Adipose tissue (tissue), 3 donors: Measurements from ENCODE around the gene TMPRSS6. TPM values are rescaled to one million over a fixed set of nuclear protein-coding genes. Genes with fewer than 3 reads are reported as not detected.

Experiments
- H3K27ac ChIP-seq: one replicate; pipeline ENCODE4 v1.5.1; 2013; ENCODE audit warnings: low read depth, low read length
- WGBS, 3 donors: extraction: QIAGEN DNeasy Blood & Tissue Kit; methylation state at CpG; one replicate each; pipeline ENCODE4 v1.1.7; 2013; 5-methylcytosine and 5-hydroxymethylcytosine counted together
- polyA plus RNA-seq, 3 donors: library from polyadenylated mRNA; stranded (reverse); fragments of 200-250 nt; gene quantifications; one replicate each; pipeline ENCODE4 v1.2.3, GENCODE V29; 2013
- donor health status: healthy with polysubstance abuse.
- donor health status: Bipolar disorder and iron deficiency.
- donor health status: healthy.

TMPRSS6 gene
- polyA plus RNA-seq, 3 donors: 0.07 to 0.30 TPM; not detected in 1

GRCh38 chr22:37122598-37123180 lies 13.2 kb upstream of the TMPRSS6 start:
- H3K27ac ChIP-seq: no peak overlapping the region
- WGBS, 3 donors: 90 to 93% (median 92%) methylated on average over 3 of the region's 3 CpGs

GRCh38 chr22:37121887-37122591 lies 12.5 kb upstream of the TMPRSS6 start:
- WGBS, 3 donors: 32 to 55% (median 40%) methylated on average over 15 of the region's 15 CpGs
- no peak overlapping the region for H3K27ac ChIP-seq

- 86 to 92% (median 89%) methylated on average over 11 of the region's 11 CpGs for WGBS, 3 donors
- H3K27ac ChIP-seq: no peak overlapping the region
Observed at GRCh38 chr22:37120569-37121340, 11.2 kb upstream of the TMPRSS6 start.

- no peak overlapping the region for H3K27ac ChIP-seq
Observed at GRCh38 chr22:37119872-37120271, 10.4 kb upstream of the TMPRSS6 start.

GRCh38 chr22:37118083-37118482 lies 8.6 kb upstream of the TMPRSS6 start:
- 80 to 86% (median 85%) methylated on average over 5 of the region's 5 CpGs for WGBS, 3 donors

More at GRCh38 chr22:37119872-37120271, 10.4 kb upstream of the TMPRSS6 start:
- 86 to 93% (median 91%) methylated on average over 13 of the region's 13 CpGs for whole genome bisulfite sequencing, 3 donors

GRCh38 chr22:37117092-37117491 lies 7.6 kb upstream of the TMPRSS6 start:
- 42 to 53% (median 45%) methylated on average over 4 of the region's 4 CpGs for WGBS, 3 donors
- no peak overlapping the region for H3K27ac ChIP-seq

More at GRCh38 chr22:37118083-37118482, 8.6 kb upstream of the TMPRSS6 start:
- H3K27ac ChIP-seq: no peak overlapping the region

GRCh38 chr22:37115032-37115431 lies 5.5 kb upstream of the TMPRSS6 start:
- WGBS, 3 donors: 73 to 78% (median 74%) methylated on average over 11 of the region's 11 CpGs
- no peak overlapping the region for H3K27ac ChIP-seq

- H3K27ac ChIP-seq: no peak overlapping the region
- 77 to 80% (median 78%) methylated on average over 8 of the region's 8 CpGs for WGBS, 3 donors
Observed at GRCh38 chr22:37113757-37114156, 4.2 kb upstream of the TMPRSS6 start.

- 33 to 79% (median 71%) methylated on average over 10 to 12 of the region's 12 CpGs for WGBS, 3 donors
Observed at GRCh38 chr22:37112084-37112728, 2.7 kb upstream of the TMPRSS6 start.

GRCh38 chr22:37111156-37111717 lies 1.7 kb upstream of the TMPRSS6 start:
- H3K27ac ChIP-seq: no peak overlapping the region
- 92 to 95% (median 94%) methylated on average over 10 to 13 of the region's 13 CpGs for WGBS, 3 donors

More at GRCh38 chr22:37112084-37112728, 2.7 kb upstream of the TMPRSS6 start:
- H3K27ac ChIP-seq: no peak overlapping the region

GRCh38 chr22:37107816-37108621 lies 1.5 kb downstream of the TMPRSS6 start:
- H3K27ac ChIP-seq: no peak overlapping the region
- WGBS, 3 donors: 85 to 88% (median 87%) methylated on average over 18 of the region's 18 CpGs

- H3K27ac ChIP-seq: no peak overlapping the region
- 83 to 86% (median 84%) methylated on average over 5 of the region's 5 CpGs for WGBS, 3 donors
Observed at GRCh38 chr22:37105990-37106389, 3.5 kb downstream of the TMPRSS6 start.

GRCh38 chr22:37105154-37105553 lies 4.4 kb downstream of the TMPRSS6 start:
- H3K27ac ChIP-seq: no peak overlapping the region
- WGBS, 3 donors: 22 to 38% (median 22%) methylated on average over 7 of the region's 7 CpGs

- no peak overlapping the region for H3K27ac ChIP-seq
- 60 to 78% (median 63%) methylated on average over 14 of the region's 14 CpGs for WGBS, 3 donors
Observed at GRCh38 chr22:37103656-37104452, 5.7 kb downstream of the TMPRSS6 start.

- no peak overlapping the region for H3K27ac ChIP-seq
- 50 to 70% (median 52%) methylated on average over 18 of the region's 18 CpGs for WGBS, 3 donors
Observed at GRCh38 chr22:37103151-37103550, 6.4 kb downstream of the TMPRSS6 start.

GRCh38 chr22:37101311-37102066 lies 8.0 kb downstream of the TMPRSS6 start:
- no peak overlapping the region for H3K27ac ChIP-seq
- WGBS, 3 donors: 67 to 83% (median 81%) methylated on average over 10 of the region's 10 CpGs
